ENCODE results near the gene LRRC8C.
A peak's percentile ranks its signal among the peaks of the same experiment; 100 is the strongest.
"Not testable (repeated sequence)": the region's sequence is repeated elsewhere in the genome, so short reads cannot be mapped to it uniquely, and the experiment has no call there.

Gene LRRC8C

DNA sequence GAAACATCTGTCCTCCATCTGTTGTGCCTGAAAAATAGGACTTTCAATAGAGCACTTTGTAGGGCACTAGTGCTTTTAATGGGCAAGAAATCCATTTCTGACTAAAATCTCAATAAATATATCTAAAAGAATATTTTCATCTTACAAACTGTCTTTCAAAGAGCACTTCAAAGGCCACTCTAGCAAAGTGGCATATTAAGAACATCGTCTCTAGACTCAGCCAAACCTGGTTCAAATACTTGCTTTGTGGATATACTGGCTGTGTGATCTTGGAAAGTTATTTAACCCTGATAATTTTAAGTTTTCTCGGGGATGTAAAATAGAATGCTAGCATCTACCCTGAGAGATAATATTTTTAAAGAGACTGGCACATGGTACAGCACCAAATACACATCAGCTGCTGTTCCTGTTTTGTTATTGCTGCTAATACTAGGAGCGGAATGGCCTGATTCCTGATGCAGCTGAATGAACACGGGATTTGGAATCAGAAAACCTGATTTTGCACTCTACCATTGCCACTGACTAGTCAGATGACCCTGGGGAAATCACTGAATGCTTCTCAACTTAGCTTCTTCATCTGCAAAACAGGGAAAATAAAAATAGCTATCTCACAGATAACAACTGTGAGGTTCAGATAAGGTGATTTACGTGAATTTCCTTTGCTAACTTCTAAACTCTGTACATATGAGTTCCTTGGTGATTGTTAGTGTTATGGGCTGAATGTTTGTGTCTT, 25.2 kb upstream of the LRRC8C start:
- no peak for DNase-seq (ENCODE audit: low read depth, low spot score)

DNA sequence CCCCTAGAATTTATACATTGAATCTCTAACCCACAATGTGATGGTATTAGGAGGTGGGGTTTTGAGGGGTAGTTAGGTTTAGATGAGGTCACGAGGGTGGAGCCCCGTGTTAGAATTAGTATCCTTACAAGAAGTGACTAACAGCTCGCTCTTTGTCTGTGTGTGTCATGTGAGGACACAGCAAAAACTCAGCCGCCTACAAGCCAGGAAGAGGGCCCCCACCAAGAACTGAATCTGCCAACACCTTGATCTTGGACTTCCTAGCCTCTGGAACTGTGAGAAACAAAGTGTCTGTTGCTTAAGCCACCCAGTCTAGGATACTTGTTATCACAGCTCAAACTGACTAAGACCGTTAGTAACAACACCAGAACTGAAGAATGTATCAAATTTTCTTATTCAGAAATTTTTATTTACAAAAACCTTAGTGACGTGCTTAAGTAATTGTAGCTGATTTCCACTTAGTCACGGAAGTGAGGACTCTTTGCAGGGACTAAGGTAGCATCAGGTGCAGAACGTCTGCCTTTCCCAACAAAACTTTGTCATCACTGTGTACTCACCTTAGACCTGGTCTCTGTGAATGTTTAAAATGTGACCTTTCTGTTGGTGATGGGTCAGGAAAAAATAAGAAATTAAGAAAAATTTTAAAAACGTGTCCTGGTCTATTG, 24.5 kb upstream of the LRRC8C start:
- DNase-seq (ENCODE audit: low read depth, low spot score) = peak; percentile 33

GRCh38 chr1:89608984-89609725, 23.8 kb upstream of the LRRC8C start:
- DNase-seq (ENCODE audit: low read depth, low spot score) = no peak

GRCh38 chr1:89609781-89610456, 23.0 kb upstream of the LRRC8C start:
- no peak for DNase-seq (ENCODE audit: low read depth, low spot score)

DNA sequence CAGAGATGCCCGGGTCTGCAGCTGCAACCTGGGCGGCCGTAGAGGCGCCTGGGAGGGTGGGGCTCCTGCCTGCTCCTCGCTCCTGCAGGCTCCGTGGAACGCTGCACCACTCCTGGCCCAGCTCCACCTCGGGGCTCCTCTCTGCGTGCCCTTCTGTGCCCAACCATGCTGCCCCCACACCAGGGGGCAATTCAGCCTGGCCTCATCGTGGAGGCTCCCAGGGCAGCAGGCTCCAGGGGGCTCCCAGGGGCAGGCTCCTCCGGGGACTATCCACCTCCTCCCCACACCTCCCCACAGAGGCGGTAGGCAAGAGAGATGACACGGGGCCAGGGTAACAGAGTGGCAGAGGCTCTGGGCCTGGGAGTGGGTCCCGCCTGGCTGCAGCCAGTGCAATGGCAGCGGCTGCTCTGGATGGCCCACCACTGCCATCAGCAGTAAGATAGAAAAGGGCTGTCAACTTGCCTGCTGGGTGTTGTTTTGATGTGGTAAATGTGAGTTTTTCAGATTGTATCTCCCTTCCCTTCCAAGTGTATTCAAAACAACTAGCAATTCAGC, 22.4 kb upstream of the LRRC8C start:
- DNase-seq (ENCODE audit: low read depth, low spot score) = no peak

DNA sequence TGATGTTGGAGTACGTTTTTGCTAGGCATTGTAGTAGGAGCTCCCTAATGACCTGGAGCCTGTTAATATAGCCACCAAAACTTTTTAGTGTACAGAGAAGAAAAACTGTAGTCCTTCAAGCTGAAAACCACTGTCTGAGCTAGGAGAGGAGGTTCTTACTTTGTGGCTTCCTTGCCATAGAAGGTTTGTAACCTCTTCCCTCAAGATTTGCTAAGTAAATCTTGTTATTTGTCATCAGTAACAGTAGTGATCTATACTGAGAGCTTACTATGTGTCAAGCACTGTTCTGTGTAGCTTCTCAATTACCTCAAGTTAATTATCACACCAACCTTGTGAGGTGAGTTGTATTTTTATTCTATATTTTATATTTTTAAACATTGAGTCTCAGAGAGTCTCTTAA, 21.2 kb upstream of the LRRC8C start:
- no peak for DNase-seq (ENCODE audit: low read depth, low spot score)

DNA sequence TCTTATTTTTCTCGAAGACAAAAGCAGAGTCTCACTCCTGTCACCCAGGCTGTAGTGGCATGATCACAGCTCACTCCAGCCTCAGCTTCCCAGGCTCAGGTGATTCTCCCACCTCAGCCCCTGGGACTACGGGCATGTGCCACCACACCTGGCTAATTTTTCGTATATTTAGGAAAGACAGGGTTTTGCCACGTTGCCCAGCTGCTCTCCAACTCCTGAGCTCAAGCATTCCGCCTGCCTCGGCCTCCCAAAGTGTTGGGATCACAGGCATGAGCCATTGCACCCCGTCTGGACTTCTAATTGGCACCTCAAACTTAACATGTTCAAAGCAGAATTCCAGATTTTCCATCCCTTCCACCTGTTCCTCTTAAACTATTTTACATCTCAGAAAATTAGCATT, 19.0 kb upstream of the LRRC8C start:
- DNase-seq (ENCODE audit: low read depth, low spot score) = no peak

GRCh38 chr1:89615676-89616598, 17.0 kb upstream of the LRRC8C start:
- no peak for DNase-seq (ENCODE audit: low read depth, low spot score)

DNA sequence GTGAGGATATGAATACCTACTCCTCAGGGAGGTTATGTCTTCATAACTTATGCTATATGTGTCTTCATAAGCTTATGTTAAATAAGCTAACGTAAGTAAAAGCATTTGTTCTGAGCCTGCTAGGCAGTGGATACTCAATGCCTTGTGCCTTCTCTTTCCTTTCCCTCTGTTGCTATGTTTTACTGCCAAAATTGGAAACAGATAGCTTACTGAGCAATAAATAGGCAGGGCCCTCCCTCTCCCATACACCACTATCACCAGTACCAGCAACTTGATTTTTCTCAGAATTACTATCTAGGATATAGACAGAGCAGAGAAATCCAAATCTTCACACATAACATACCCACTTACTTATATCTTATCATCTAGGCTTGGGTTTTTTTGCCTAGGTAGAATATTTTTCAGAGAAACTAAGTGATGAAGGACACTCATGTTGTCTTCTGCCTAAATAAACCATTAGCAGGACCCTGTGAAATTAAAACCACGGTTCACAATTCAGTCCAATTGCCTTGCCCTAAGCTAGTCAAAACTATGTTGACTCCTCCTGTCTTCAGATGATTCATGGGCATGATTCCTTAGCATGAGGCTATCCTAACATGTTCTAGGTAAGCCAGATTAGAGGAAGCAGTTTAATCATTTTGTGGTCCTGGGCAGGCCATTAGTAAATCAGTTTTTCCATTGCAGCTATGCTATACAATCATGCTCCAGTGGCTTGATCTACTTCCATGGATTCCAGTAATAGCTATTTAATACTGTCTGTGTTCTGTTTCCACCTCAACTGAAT, 15.9 kb upstream of the LRRC8C start:
- no peak for DNase-seq (ENCODE audit: low read depth, low spot score)

- no peak for DNase-seq (ENCODE audit: low read depth, low spot score)
Measured at GRCh38 chr1:89620664-89621063, 12.3 kb upstream of the LRRC8C start.

DNA sequence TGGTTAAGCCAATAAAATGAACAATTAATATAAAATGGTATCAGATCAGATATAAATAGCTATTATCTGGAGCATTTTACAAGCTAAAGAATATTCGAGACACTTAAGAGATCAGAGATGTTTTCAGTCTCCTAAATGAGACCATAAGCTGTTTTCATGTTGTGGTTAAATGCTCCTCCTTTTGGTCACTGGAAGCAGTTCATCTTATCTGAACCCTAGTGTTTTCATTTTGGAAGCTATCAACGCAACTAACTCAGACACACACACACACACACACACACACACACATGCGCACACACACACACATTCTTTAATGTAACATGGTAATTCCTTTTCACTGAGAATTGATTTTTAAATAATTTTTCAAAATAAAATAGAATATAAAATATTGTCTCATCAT, 10.0 kb upstream of the LRRC8C start:
- DNase-seq (ENCODE audit: low read depth, low spot score) = no peak

- DNase-seq (ENCODE audit: low read depth, low spot score) = no peak
Measured at GRCh38 chr1:89624314-89624713, 8.6 kb upstream of the LRRC8C start.

GRCh38 chr1:89624715-89625323, 8.1 kb upstream of the LRRC8C start:
- no peak for DNase-seq (ENCODE audit: low read depth, low spot score)

DNA sequence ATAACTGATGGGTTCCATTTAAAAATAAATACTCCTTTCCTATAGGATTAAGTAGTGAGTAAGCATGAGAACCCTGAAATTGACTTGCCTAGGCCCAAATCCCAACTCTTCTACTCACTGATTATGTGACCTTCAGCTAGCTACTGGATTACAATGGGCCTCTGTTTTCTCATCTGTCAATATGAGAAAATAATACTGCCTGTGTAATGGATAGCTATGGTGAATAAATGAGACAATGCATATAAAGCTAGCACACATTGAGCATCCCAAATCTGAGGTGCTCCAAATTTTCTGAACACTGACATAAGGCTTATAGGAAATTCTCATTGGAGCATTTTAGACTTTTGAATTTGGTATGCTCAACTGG, 5.3 kb upstream of the LRRC8C start:
- no peak for DNase-seq (ENCODE audit: low read depth, low spot score)

GRCh38 chr1:89629146-89629545, 3.8 kb upstream of the LRRC8C start:
- no peak for DNase-seq (ENCODE audit: low read depth, low spot score)

DNA sequence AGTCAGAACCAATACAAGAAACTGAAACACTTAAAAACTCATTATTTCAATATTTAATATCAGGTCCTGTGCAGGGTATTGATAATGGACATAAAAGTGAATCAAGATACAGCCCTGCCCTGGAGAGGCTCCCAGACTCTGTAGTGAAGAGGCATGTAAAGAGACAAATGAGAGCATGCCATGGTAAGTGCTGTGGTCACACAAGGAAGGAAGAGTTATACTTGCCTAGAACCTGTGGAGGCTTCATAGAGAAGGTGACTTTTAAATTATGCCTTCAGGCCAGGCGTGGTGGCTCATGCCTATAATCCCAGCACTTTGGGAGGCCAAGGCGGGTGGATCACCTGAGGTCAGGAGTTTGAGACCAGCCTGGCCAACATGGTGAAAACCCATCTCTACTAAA, 3.3 kb upstream of the LRRC8C start:
- not testable (repeated sequence) for DNase-seq (ENCODE audit: low read depth, low spot score)

- DNase-seq (ENCODE audit: low read depth, low spot score) = no peak
Measured at GRCh38 chr1:89630048-89630447, 2.9 kb upstream of the LRRC8C start.

GRCh38 chr1:89631816-89632656, 884 bp upstream of the LRRC8C start:
- no peak for DNase-seq (ENCODE audit: low read depth, low spot score)

Measured in activated naive CD8-positive, alpha-beta T cell treated with anti-CD3 and anti-CD28 coated beads, Interleukin-2, amount 50 U/mL, for 16 hours (primary cell).